OCI-M2 (cell line): ENCODE data around the gene LTO1.

Source experiments
- DNase-seq: peaks from one replicate; lab custom pipeline; 2025; ENCODE audit not compliant: unreplicated experiment; lab: John Stamatoyannopoulos, UW

LTO1 gene

GRCh38 chr11:69674886-69675714 is at the start of gene LTO1:
Gene LTO1, minus strand, starts transcription at chr11:69675353. Its CDS starts 114 bp downstream, at chr11:69675239.
- peak; percentile 81 for DNase-seq

- no peak for DNase-seq
Observed at GRCh38 chr11:69721745-69722144, 46.6 kb upstream of the LTO1 start.

- DNase-seq = no peak
Observed at GRCh38 chr11:69721106-69721505, 46.0 kb upstream of the LTO1 start.

GRCh38 chr11:69718912-69719311 is 43.8 kb upstream of the LTO1 start:
- no peak for DNase-seq

- DNase-seq = no peak
Observed at GRCh38 chr11:69718147-69718546, 43.0 kb upstream of the LTO1 start.

GRCh38 chr11:69716891-69717747 is 42.0 kb upstream of the LTO1 start:
- no peak for DNase-seq

- no peak for DNase-seq
Observed at GRCh38 chr11:69716099-69716498, 40.9 kb upstream of the LTO1 start.

GRCh38 chr11:69715446-69715845 is 40.3 kb upstream of the LTO1 start:
- DNase-seq = no peak

- no peak for DNase-seq
Observed at GRCh38 chr11:69711822-69712801, 37.0 kb upstream of the LTO1 start.

GRCh38 chr11:69708736-69709401 is 33.7 kb upstream of the LTO1 start:
- no peak for DNase-seq

GRCh38 chr11:69707176-69707575 is 32.0 kb upstream of the LTO1 start:
- no peak for DNase-seq

- no peak for DNase-seq
Observed at GRCh38 chr11:69705901-69706787, 31.0 kb upstream of the LTO1 start.

- DNase-seq = no peak
Observed at GRCh38 chr11:69705351-69705811, 30.2 kb upstream of the LTO1 start.

- no peak for DNase-seq
Observed at GRCh38 chr11:69704508-69705253, 29.5 kb upstream of the LTO1 start.

- no peak for DNase-seq
Observed at GRCh38 chr11:69703768-69704507, 28.8 kb upstream of the LTO1 start, which contains the start of gene FGF19. Gene FGF19, minus strand, starts transcription at chr11:69704022. Its CDS starts 146 bp downstream, at chr11:69703876.

GRCh38 chr11:69703453-69703767 is 28.3 kb upstream of the LTO1 start:
- DNase-seq = no peak

GRCh38 chr11:69702769-69703452 is 27.8 kb upstream of the LTO1 start:
- DNase-seq = no peak
